Brain microvascular endothelial cell (primary cell): ENCODE results near the gene DNMT3A.
A peak's percentile ranks its signal among the peaks of the same experiment; 100 is the strongest.

Experiments
- DNase-seq: peaks from one replicate; pipeline ENCODE4 v3.0.0-alpha.2; 2020
- H3K27ac ChIP-seq: fragments of 250-450 bp; sonication (Bioruptor Pico); 2 replicates; pipeline ENCODE4 v1.5.1; 2020; ENCODE audit warnings: mild to moderate bottlenecking, moderate library complexity
- H3K27me3 ChIP-seq: fragments of 250-450 bp; sonication (Bioruptor Pico); replicated peaks from 2 replicates; pipeline ENCODE4 v1.5.1; 2020; ENCODE audit warnings: mild to moderate bottlenecking
- H3K36me3 ChIP-seq: fragments of 250-450 bp; sonication (Bioruptor Pico); replicated peaks from 2 replicates; pipeline ENCODE4 v1.5.1; 2020; ENCODE audit warnings: mild to moderate bottlenecking
- H3K4me3 ChIP-seq: 2 replicates; pipeline ENCODE4 v1.5.1; 2011; ENCODE audit warnings: low read depth, mild to moderate bottlenecking, control low read depth, low read length, moderate library complexity
- CTCF ChIP-seq: IDR thresholded peaks from 2 replicates; pipeline ENCODE4 v1.5.1; 2011; ENCODE audit warnings: low read depth, mild to moderate bottlenecking, moderate library complexity, low read length, control low read depth, inconsistent platforms; ENCODE audit errors: missing control alignments
- in situ Hi-C: cut with HindIII; loops from 2 replicates; pipeline ENCODE4 v1.10.0; 2017; ENCODE audit warnings: low sequenced_read_pairs, low pct_ligation_motif_present

Gene DNMT3A

DNA sequence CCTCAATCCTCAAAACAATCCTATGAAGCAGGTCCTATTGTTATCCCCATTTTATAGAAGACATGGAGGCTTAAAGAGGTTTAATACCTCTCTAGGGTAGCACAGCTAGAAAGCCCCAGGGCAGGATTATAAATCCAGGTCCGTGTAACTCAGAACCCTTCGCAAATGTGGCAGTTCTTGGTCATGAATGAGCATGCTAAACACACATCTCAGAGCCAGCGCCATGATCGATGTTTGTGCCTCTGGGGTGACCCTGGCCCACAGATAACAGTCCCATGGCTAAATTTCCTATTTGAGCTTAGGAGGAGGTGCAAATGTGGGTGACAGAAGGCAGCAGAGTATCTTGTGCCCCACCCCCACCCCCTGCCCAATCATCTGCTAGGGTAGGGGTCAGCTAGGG, 17.5 kb downstream of the DNMT3A start:
- no peak for TF ChIP-seq CTCF
- H3K4me3 ChIP-seq, result no peak overlapping the region
- no peaks in the 10 kb centered on the region for H3K27me3 ChIP-seq
- H3K27ac ChIP-seq, result no peak overlapping the region
- no peaks in the 10 kb centered on the region for H3K36me3 ChIP-seq
- no peak for DNase-seq
- in situ Hi-C loops, result no loop called here

DNA sequence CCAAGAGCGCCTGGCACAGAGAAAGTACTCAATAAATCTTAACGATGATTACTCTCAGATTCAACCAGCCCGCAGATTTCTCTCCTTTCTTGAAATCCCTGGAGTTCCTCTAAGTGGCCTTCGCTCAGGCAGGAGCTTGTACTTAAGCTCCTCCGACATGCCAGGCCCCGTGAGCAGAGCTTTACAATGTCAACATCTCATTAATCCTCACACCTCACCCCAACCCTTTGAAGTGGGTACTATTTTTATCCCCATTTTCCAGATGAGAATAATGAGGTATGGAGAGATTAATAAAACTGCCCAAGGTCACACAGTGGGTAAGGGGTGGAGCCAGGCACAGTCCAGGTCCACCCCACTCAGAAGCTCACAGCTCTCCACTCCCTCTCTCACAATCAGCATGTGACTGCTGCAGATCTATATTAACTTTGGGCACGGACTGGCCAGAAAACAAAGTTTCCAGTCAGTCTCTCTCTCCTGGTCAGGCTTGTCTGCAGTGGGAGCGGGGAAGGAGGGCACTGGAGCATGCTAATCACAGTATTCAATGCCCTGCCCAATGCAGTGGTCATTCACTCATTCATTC, 18.0 kb downstream of the DNMT3A start:
- H3K4me3 ChIP-seq, result no peak overlapping the region
- no peak for DNase-seq

GRCh38 chr2:25323042-25323514, 18.6 kb downstream of the DNMT3A start:
- in situ Hi-C loops, result no loop called here
- DNase-seq, result peak; percentile 53
- Histone ChIP-seq H3K27ac (no peak overlapping the region), H3K36me3 (no peaks in the 10 kb centered on the region), H3K27me3 (no peaks in the 10 kb centered on the region), H3K4me3 (no peak overlapping the region)
- no peak for TF ChIP-seq CTCF

More for the DNA sequence above, 18.0 kb downstream of the DNMT3A start:
- no peaks in the 10 kb centered on the region for H3K36me3 ChIP-seq
- no peak for TF ChIP-seq CTCF
- H3K27me3 ChIP-seq, result no peaks in the 10 kb centered on the region
- no peak overlapping the region for H3K27ac ChIP-seq
- in situ Hi-C loops, result no loop called here

DNA sequence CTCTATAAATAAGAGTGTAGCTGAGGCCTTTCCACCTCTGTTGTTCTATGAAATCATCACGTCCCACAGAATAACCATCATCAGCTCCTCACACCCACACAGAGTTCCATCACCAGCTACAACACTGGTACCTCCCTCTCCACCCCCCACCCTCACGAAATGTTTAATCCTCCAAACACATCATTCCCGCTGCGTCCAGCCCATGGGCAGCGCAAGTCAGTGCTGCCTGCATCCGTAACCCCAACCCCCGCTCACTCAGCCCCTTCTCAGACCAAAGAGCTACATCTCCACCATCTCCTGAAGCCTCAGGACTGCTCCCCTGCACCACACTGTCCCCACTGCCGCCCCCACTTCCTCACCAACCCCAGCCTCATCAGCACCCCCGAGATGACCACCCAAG, 19.4 kb downstream of the DNMT3A start:
- no peaks in the 10 kb centered on the region for H3K36me3 ChIP-seq
- H3K27ac ChIP-seq, result no peak overlapping the region
- H3K27me3 ChIP-seq, result no peaks in the 10 kb centered on the region
- no peak overlapping the region for H3K4me3 ChIP-seq
- no peak for TF ChIP-seq CTCF
- in situ Hi-C loops, result no loop called here
- DNase-seq, result no peak

- no peaks in the 10 kb centered on the region for H3K27me3 ChIP-seq
- TF ChIP-seq CTCF, result no peak
- H3K4me3 ChIP-seq, result no peak overlapping the region
- H3K27ac ChIP-seq, result no peak overlapping the region
- no peak for DNase-seq
- H3K36me3 ChIP-seq, result no peaks in the 10 kb centered on the region
- in situ Hi-C loops, result no loop called here
Observed at GRCh38 chr2:25320077-25320476, 21.6 kb downstream of the DNMT3A start.

DNA sequence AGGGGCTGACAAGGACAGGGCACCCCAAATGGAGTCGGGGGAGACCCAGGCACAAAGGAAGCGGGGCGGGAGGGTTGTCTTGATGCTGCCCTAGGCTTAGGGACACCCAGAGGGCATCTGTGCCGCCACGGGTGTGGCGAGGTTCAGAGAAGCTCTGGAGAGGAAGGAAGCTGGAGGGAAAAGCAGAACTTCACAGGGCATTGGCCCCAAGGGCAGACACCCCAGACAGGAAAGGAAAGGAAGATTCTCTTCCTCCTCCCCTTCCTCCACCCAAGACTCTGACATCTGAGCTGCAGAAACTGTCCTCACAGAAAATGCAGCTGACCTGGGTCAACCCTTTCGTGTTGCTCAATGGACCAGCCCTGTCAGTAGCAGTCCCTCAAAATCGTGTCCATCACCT, 25.6 kb downstream of the DNMT3A start:
- in situ Hi-C loops, result no loop called here
- no peak for DNase-seq

More for the DNA sequence above, 25.6 kb downstream of the DNMT3A start:
- no peak for TF ChIP-seq CTCF
- no peak overlapping the region for H3K27ac ChIP-seq
- H3K27me3 ChIP-seq, result no peaks in the 10 kb centered on the region
- H3K36me3 ChIP-seq, result no peaks in the 10 kb centered on the region
- no peak overlapping the region for H3K4me3 ChIP-seq
